Esophagus muscularis mucosa (tissue), 4 donors: ENCODE results near the gene UGCG. TPM values are rescaled to one million over a fixed set of nuclear protein-coding genes. Genes with fewer than 3 reads are reported as not detected.
"Not testable (repeated sequence)": the region's sequence is repeated elsewhere in the genome, so short reads cannot be mapped to it uniquely, and the experiment has no call there.

Experiments
- DNase-seq: peaks from one replicate; pipeline ENCODE4 v3.0.0-alpha.2; 2017; ENCODE audit errors: extremely low spot score
- H3K27ac ChIP-seq, 4 donors: fragments of 200-600 bp; sonication (generic); replicated peaks in 1 of 4; 1 replicate in 3 of 4; 2 replicates in 1 of 4; pipeline ENCODE4 v1.5.1; 2016 to 2019; ENCODE audit warnings: mild to moderate bottlenecking in 1 of 4
- H3K27me3 ChIP-seq, 4 donors: fragments of 200-600 bp; sonication (generic); one replicate each; pipeline versions ENCODE4 v1.5.1 to v1.6.0; 2016 to 2019
- H3K36me3 ChIP-seq, 4 donors: fragments of 200-600 bp; sonication (generic); one replicate each; pipeline ENCODE4 v1.5.1; 2016 to 2019
- H3K4me1 ChIP-seq, 4 donors: fragments of 200-600 bp; sonication (generic); one replicate each; pipeline ENCODE4 v1.5.1; 2016 to 2019
- H3K4me3 ChIP-seq, 4 donors: fragments of 200-600 bp; sonication (generic); 1 replicate in 2 of 4; 2 replicates in 2 of 4; pipeline ENCODE4 v1.5.1; 2016 to 2019; ENCODE audit warnings: mild to moderate bottlenecking in 4 of 4, moderate library complexity in 1 of 4
- H3K9me3 ChIP-seq, 4 donors: fragments of 200-600 bp; sonication (generic); 1 replicate in 3 of 4; 2 replicates in 1 of 4; pipeline ENCODE4 v1.5.1; 2016 to 2019
- CTCF ChIP-seq, 3 experiments: fragments of 200-600 bp in 2 of 3; fragments of 450-650 bp in 1 of 3; sonication (generic) in 2 of 3; IDR thresholded peaks; one replicate each; pipeline ENCODE4 v1.5.1; 2017 to 2019; ENCODE audit warnings: antibody characterized with exemption in 3 of 3, mild to moderate bottlenecking in 2 of 3, moderate library complexity in 1 of 3
- EP300 ChIP-seq: sonication (generic); formaldehyde crosslinking; IDR thresholded peaks from one replicate; pipeline ENCODE4 v1.6.1; 2017; ENCODE audit warnings: antibody characterized with exemption
- POLR2A ChIP-seq: fragments of 450-650 bp; IDR thresholded peaks from one replicate; pipeline ENCODE4 v1.6.1; 2017; ENCODE audit warnings: antibody characterized with exemption, moderate library complexity, mild to moderate bottlenecking, low read depth
- POLR2AphosphoS5 ChIP-seq, 2 donors: sonication (generic); formaldehyde crosslinking; IDR thresholded peaks; one replicate each; pipeline ENCODE4 v1.6.1; 2017; ENCODE audit warnings: antibody characterized with exemption in 2 of 2
- WGBS: methylation state at CpG from one replicate; pipeline ENCODE4 v1.1.5; 2018; 5-methylcytosine and 5-hydroxymethylcytosine counted together
- intact Hi-C: fragments of 100-400 bp; cut with DNase I; formaldehyde crosslinking; loops from one replicate; pipeline ENCODE4 v1.15.1; 2023
- total RNA-seq, 4 donors: library from RNA; depleted of rRNA; stranded (reverse); fragments of >200 nt; gene quantifications; one replicate each; pipeline versions ENCODE4 v1.1.0 to v1.2.1, GENCODE V29; 2016

UGCG gene
- total RNA-seq, 4 donors from 2014 or later = 24.5 to 87.8 (median 33.5) TPM

- WGBS = 85% methylated on average over 3 of the region's 3 CpGs
- DNase-seq = no peak
- H3K36me3 ChIP-seq = peaks cover 0 to 7% (median 2%) of the 10 kb centered on the region in 4 donors
- H3K27ac ChIP-seq = no peak overlapping the region
- peaks cover 7 to 25% (median 17%) of the 10 kb centered on the region in 4 donors for H3K4me1 ChIP-seq
- intact Hi-C loops = no loop called here
- H3K9me3 ChIP-seq = no peaks in the 10 kb centered on the region
- no peaks in the 10 kb centered on the region for H3K27me3 ChIP-seq
- no peak for TF ChIP-seq POLR2AphosphoS5 (IDR thresholded peaks at IDR 0.05)
- no peak overlapping the region for H3K4me3 ChIP-seq
Measured at GRCh38 chr9:111940697-111941096, 44.1 kb downstream of the UGCG start.

GRCh38 chr9:111943200-111943599 lies 46.6 kb downstream of the UGCG start:
- H3K4me3 ChIP-seq = no peak overlapping the region
- TF ChIP-seq EP300 (no peak), CTCF (IDR thresholded peaks at IDR 0.05) (no peak), POLR2AphosphoS5 (IDR thresholded peaks at IDR 0.05) (no peak), POLR2A (no peak)
- H3K4me1 ChIP-seq = peaks cover 0 to 13% (median 5%) of the 10 kb centered on the region in 4 donors
- H3K27me3 ChIP-seq = no peaks in the 10 kb centered on the region
- 96% methylated on average over 4 of the region's 4 CpGs for WGBS
- no peaks in the 10 kb centered on the region for H3K36me3 ChIP-seq
- H3K9me3 ChIP-seq = no peaks in the 10 kb centered on the region
- no peak for DNase-seq
- intact Hi-C loops = no loop called here
- no peak overlapping the region for H3K27ac ChIP-seq

- Histone ChIP-seq H3K4me1 (peaks cover 0 to 7% (median 0%) of the 10 kb centered on the region in 4 donors), H3K4me3 (no peak overlapping the region), H3K27ac (no peak overlapping the region), H3K27me3 (no peaks in the 10 kb centered on the region), H3K9me3 (no peaks in the 10 kb centered on the region), H3K36me3 (no peaks in the 10 kb centered on the region)
- WGBS = 100% methylated on average over 3 of the region's 3 CpGs
- TF ChIP-seq POLR2AphosphoS5 (IDR thresholded peaks at IDR 0.05) = no peak
- TF ChIP-seq CTCF (IDR thresholded peaks at IDR 0.05) = no peak
- TF ChIP-seq POLR2A = no peak
- no peak for TF ChIP-seq EP300
- DNase-seq = no peak
- intact Hi-C loops = no loop called here
Measured at GRCh38 chr9:111943746-111944145, 47.1 kb downstream of the UGCG start.

GRCh38 chr9:111944241-111944866 lies 47.7 kb downstream of the UGCG start:
- Histone ChIP-seq H3K9me3 (no peaks in the 10 kb centered on the region), H3K4me3 (no peak overlapping the region), H3K27ac (no peak overlapping the region), H3K4me1 (peaks cover 0 to 6% (median 0%) of the 10 kb centered on the region in 4 donors), H3K36me3 (no peaks in the 10 kb centered on the region), H3K27me3 (no peaks in the 10 kb centered on the region)
- WGBS = 98% methylated on average over 3 of the region's 3 CpGs
- DNase-seq = no peak
- intact Hi-C loops = no loop called here
- no peak for TF ChIP-seq CTCF (IDR thresholded peaks at IDR 0.05)
- no peak for TF ChIP-seq EP300
- TF ChIP-seq POLR2A = no peak

- H3K4me1 ChIP-seq = peaks cover 0 to 6% (median 0%) of the 10 kb centered on the region in 4 donors
- H3K9me3 ChIP-seq = no peaks in the 10 kb centered on the region
- intact Hi-C loops = no loop called here
- WGBS = 63% methylated on average over 3 of the region's 3 CpGs
- no peak overlapping the region for H3K4me3 ChIP-seq
- H3K36me3 ChIP-seq = no peaks in the 10 kb centered on the region
- no peaks in the 10 kb centered on the region for H3K27me3 ChIP-seq
- DNase-seq = no peak
- H3K27ac ChIP-seq = no peak overlapping the region
- no peak for TF ChIP-seq POLR2AphosphoS5 (IDR thresholded peaks at IDR 0.05)
- TF ChIP-seq CTCF (IDR thresholded peaks at IDR 0.05) = no peak
- no peak for TF ChIP-seq EP300
- no peak for TF ChIP-seq POLR2A
Measured at GRCh38 chr9:111945216-111945615, 48.6 kb downstream of the UGCG start.

GRCh38 chr9:111948109-111948508 lies 51.5 kb downstream of the UGCG start:
- intact Hi-C loops, H3K27me3 ChIP-seq, H3K36me3 ChIP-seq, H3K4me3 ChIP-seq, DNase-seq, H3K27ac ChIP-seq, H3K9me3 ChIP-seq, H3K4me1 ChIP-seq: not testable (repeated sequence)
- WGBS = 97% methylated on average over 21 of the region's 21 CpGs
